ENCODE measurements around the gene PCNT. TPM values are rescaled to one million over a fixed set of nuclear protein-coding genes. Genes with fewer than 3 reads are reported as not detected.
A peak's percentile ranks its signal among the peaks of the same experiment; 100 is the strongest.

Gene PCNT
- total RNA-seq, 6 donors from 2014 or later = 24.9 to 130 (median 44.4) TPM

DNA sequence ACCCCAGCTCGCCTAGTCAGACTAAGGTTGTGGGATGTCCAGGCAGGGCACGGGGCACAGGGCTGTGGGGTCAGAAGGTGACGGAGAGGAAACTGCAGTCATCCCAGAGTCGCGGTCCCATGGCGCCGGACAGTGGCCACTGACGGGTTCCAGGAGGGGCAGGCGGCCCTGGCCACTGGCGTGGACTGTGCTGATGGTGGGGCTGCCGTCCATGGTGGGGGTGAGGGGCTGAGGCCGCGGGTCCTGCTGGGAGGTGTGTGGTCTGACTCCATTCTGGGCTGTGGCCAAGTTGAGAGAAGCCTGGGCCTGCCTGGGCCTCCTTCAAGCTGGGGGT lies 32.0 kb downstream of the PCNT start:
- H3K27me3 ChIP-seq = no peaks in the 10 kb centered on the region
- H3K36me3 ChIP-seq = peaks cover 29 to 84% (median 75%) of the 10 kb centered on the region in 4 donors
- H3K27ac ChIP-seq = no peak overlapping the region
- H3K9me3 ChIP-seq = no peaks in the 10 kb centered on the region
- DNase-seq (no peak), ATAC-seq (ENCODE audit: low FRiP score in 2 of 2) (no peak)
- no peaks in the 10 kb centered on the region for H3K4me1 ChIP-seq
- H3K4me3 ChIP-seq = no peak overlapping the region
- WGBS, 2 donors = 95 to 96% methylated on average over 8 to 13 of the region's 13 CpGs
- TF ChIP-seq EP300 (IDR thresholded peaks at IDR 0.05) = no peak
- TF ChIP-seq, protein P1, sequence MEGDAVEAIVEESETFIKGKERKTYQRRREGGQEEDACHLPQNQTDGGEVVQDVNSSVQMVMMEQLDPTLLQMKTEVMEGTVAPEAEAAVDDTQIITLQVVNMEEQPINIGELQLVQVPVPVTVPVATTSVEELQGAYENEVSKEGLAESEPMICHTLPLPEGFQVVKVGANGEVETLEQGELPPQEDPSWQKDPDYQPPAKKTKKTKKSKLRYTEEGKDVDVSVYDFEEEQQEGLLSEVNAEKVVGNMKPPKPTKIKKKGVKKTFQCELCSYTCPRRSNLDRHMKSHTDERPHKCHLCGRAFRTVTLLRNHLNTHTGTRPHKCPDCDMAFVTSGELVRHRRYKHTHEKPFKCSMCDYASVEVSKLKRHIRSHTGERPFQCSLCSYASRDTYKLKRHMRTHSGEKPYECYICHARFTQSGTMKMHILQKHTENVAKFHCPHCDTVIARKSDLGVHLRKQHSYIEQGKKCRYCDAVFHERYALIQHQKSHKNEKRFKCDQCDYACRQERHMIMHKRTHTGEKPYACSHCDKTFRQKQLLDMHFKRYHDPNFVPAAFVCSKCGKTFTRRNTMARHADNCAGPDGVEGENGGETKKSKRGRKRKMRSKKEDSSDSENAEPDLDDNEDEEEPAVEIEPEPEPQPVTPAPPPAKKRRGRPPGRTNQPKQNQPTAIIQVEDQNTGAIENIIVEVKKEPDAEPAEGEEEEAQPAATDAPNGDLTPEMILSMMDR (IDR thresholded peaks at IDR 0.05) = no peak

DNA sequence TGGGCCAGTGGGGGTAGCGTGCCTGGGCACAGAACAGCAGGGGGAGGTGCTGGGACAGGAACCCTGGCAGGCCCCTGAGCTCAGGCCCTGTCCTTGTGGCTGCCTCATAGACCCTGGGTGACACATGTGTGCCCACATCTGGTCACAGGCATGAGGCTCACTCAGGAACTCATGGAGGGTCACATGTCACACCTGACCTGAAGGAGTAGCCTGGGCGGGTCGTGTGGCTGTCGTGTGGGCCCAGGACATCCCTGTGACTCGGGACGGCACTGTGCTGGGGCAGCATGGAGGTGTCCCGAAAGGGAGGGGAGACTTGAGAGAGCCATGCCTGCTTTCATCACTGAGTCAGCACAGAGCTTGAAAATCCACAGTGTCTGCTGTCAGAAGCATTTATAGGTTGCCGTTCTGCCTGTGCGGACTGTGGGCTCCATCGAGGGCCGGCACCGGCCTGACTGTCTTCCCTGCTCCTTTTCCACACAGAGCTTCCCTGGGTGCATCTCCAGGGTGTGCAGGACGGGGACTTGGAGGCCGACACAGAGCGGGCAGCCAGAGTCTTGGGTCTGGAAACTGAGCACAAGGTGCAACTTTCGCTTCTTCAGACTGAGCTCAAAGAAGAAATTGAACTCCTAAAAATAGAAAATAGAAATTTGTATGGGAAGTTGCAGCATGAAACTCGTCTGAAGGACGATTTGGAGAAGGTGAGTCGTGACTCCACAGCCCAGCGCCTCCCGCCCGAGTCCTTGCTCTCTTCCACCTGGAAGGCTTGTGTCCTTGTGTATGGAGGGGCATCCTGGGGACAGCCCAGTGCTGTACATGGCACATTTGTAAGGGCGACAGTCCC lies 32.8 kb downstream of the PCNT start:
- no peak for TF ChIP-seq POLR2AphosphoS5 (IDR thresholded peaks at IDR 0.05)
- TF ChIP-seq, protein P1 (IDR thresholded peaks at IDR 0.05) = no peak
- no peak for TF ChIP-seq POLR2A (IDR thresholded peaks at IDR 0.05)
- no peak for TF ChIP-seq EP300 (IDR thresholded peaks at IDR 0.05)
- Histone ChIP-seq H3K9me3 (no peaks in the 10 kb centered on the region), H3K4me3 (no peak overlapping the region), H3K4me1 (no peaks in the 10 kb centered on the region), H3K27me3 (no peaks in the 10 kb centered on the region), H3K27ac (no peak overlapping the region), H3K36me3 (peaks cover 25 to 83% (median 74%) of the 10 kb centered on the region in 4 donors)
- ATAC-seq (ENCODE audit: low FRiP score in 2 of 2) (peak in 1 of 2 donors; percentile 15), DNase-seq (no peak)
- 86 to 91% methylated on average over 12 to 23 of the region's 23 CpGs for WGBS, 2 donors

DNA sequence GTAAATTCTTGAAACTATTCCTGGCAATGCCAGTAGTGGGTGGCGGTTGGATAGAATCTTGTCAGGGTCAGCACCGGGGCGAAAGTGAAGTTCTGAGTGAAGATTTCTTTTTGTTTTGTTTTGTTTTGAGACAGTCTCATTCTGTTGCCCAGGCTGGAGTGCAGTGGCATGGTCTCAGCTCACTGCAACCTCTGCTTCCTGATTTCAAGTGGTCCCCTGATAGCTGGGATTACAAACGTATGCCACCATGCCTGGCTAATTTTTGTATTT lies 33.3 kb downstream of the PCNT start:
- DNase-seq (no peak), ATAC-seq (ENCODE audit: low FRiP score in 2 of 2) (no peak)
- Histone ChIP-seq H3K4me1 (no peaks in the 10 kb centered on the region), H3K36me3 (peaks cover 24 to 83% (median 71%) of the 10 kb centered on the region in 4 donors), H3K9me3 (no peaks in the 10 kb centered on the region), H3K4me3 (no peak overlapping the region), H3K27ac (no peak overlapping the region), H3K27me3 (no peaks in the 10 kb centered on the region)
- 88% methylated on average over 4 of the region's 4 CpGs for WGBS, 2 donors
- TF ChIP-seq, protein P1 (IDR thresholded peaks at IDR 0.05) = no peak
- TF ChIP-seq POLR2AphosphoS5 (IDR thresholded peaks at IDR 0.05) (no peak), EP300 (IDR thresholded peaks at IDR 0.05) (no peak), POLR2A (IDR thresholded peaks at IDR 0.05) (no peak)

DNA sequence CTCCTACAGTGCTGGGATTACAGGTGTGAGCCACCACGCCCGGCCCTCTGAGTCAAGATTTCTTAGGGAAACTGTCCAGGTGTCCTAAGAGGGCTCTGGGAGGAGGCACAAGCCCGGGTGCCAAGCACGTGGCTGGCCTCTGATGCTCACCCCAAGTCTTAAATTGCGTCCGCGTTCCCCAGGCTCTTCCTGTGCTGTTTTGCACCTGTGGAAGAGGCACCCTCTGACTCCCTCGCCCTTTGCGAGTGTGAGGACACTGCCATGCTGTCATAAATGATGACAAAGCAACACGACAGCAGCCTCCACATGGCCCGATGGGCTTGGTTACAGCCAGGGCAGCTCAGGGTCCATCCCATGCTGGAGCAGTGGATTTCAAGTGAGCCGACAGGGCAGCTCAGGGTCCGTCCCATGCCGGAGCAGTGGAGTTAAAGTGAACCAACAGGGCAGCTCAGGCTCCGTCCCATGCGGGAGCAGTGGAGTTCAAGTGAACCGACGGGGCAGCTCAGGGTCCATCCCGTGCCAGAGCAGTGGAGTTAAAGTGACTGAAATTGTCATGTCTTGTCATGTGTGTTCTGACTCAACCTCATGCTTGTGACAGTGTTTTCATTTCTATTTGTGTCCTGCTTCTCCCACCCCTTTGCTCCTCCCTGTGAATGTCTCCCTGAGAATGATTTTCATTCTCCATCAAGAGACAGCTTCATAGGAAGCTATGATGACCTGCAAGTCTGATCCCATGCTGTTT lies 33.9 kb downstream of the PCNT start:
- Histone ChIP-seq H3K36me3 (peaks cover 20 to 84% (median 67%) of the 10 kb centered on the region in 4 donors), H3K4me1 (no peaks in the 10 kb centered on the region), H3K27ac (no peak overlapping the region), H3K4me3 (no peak overlapping the region), H3K9me3 (no peaks in the 10 kb centered on the region), H3K27me3 (no peaks in the 10 kb centered on the region)
- no peak for TF ChIP-seq POLR2AphosphoS5 (IDR thresholded peaks at IDR 0.05)
- no peak for TF ChIP-seq EP300 (IDR thresholded peaks at IDR 0.05)
- no peak for TF ChIP-seq POLR2A (IDR thresholded peaks at IDR 0.05)
- TF ChIP-seq, protein P1 (IDR thresholded peaks at IDR 0.05) = no peak
- DNase-seq (no peak), ATAC-seq (ENCODE audit: low FRiP score in 2 of 2) (no peak)
- WGBS, 2 donors = 88 to 94% methylated on average over 12 to 15 of the region's 19 CpGs
